Stimulated activated CD4-positive, alpha-beta T cell treated with anti-CD3 and anti-CD28 coated beads, Interleukin-1b, Interleukin-23, amount 100 ng/mL, for 24 hours (primary cell): ENCODE data around the gene AHCY.

Source experiments
- DNase-seq, 4 experiments: peaks; one replicate each; pipeline ENCODE4 v3.0.0-alpha.2; 2020; ENCODE audit warnings: low read depth in 4 of 4, low spot score in 1 of 4

AHCY gene

DNA sequence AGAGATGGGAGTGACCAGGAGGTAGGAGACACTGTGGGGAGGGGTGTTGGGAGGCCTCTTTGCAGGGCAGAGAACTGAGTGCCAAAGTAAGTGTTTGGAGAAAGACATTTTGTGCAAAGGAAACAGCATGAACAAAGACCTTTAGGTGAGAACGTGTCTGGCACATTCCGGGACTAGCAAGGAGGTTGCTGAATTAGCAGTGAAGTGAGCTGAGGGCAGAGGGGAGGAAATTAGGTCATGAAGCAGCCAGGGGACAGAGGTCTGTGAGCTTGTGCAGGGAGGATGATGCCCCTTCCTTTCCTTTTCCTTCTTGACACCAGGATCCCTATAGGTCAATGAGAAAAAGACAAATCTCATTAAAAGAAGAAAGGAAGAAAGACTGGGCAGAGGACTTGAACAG is 21.4 kb upstream of the AHCY start:
- no peak for DNase-seq

DNA sequence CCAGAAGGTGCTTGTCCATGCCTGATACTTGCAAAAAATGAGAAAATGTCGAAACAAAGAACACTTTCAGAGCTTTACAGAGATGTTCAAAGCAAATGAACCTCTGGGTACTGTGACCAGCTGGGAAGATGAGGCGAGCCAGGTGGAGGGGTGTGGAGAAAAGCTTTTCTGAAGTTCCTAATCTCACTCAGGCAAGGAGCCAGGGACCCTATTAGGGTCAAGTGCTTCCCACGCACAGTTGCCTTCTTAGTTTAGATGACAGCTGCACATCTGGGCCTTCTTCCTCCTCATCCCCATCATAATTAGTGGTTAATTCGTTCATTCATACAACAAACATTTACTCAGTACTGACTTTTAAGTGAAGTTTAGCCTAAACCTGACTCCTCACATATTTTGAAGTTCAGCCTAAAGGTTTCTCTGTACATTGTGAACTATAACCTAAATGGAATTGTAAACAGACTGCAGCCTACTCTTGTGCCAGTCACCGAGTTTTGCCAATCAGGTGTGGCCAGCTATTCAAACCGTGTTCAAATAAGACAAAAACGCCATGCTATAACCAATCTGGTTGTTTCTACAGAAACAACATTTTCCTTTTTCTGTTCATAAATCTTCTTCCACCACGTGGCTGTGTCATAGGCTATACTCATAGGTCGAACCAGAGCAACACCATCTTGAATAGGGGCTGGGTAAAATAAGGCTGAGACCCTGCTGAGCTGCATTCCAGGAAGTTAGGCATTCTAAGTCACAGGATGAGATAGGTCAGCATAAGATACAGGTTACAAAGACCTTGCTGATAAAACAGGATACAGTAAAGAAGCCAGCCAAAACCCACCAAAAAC is 19.3 kb upstream of the AHCY start:
- DNase-seq, result no peak

DNA sequence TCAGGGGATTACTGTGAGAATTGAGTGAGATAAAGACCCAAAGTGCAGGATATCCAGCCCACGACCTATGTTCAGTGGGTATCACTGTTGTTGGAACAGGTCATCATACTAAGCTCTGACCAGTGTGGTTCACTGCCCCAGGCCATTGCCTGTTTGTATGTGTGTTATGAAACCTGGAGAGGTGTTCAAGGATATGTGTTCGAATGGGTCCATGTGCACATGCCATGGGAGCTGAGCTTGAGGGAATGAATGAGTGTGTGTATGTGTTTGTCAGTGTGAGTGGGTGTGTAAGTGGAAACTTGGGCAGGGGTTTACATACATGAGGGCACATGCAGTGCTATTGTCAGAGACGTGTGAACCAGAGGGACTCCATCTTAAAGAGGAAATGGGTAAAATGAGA is 17.7 kb upstream of the AHCY start:
- DNase-seq, result no peak

DNA sequence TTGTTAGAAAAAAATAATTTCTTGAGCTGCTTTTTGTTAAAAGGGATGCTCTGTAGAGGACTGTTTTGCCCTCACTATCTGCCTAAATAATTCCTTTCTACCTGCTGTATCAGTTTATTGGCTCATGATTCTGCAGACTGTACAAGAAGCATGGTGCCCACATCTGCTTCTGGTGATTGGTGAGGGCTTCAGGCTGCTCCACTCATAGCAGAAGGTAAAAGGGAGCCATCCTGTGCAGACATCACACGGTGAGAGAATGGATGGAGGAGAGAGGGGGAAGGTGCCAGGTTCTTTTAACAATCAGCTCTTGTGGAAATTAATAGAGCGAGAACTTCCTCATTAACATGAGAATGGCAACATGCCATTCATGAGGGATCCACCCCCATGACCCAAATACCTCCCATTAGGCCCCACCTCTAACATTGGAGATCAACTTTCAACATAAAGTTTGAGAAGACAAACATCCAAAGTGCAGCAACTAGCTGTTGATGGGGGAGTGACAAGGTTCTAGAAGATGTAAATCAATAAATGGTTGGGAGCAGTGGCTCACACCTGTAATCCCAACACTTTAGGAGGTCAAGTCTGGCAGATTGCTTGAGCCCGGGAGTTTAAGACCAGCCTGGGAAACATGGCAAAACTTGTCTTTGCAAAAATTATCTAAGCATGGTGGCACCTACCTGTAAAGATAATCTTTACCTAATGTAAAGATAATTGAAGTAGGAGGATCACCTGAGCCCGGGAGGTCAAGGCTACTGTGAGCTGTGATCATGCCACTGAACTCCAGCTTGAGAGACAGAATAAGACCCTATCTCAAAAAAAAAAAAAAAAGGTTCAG is 15.7 kb upstream of the AHCY start:
- DNase-seq, result no peak

DNA sequence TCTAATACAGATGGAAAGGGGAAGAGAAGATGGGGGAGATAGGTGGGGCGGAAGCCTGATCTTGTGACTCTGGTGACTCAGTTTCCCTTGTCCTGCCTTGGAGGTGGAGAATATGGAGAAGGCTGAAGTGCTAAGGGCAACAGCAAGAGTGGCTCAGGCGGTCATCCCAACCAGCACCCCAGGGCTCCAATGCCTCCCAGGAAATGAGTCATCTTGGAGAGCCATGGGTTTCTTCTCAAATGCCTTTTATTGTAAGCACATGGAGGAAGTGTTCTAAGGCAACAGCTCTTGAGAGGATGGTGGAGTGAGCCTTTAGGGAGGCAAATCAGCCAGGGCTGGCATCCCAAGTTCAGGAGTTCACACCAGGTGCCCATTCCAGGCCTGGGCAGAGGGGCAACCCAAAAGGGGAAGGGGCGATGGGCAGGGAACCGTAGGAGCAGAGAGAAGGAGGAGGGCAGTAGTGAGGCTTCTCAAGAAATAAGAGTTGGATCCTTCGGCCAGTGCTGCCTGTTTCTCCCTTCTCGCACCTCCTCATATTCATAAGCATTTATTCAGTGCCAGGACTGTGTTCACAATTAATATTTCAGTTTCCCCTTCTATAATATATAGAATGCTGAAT is 13.2 kb upstream of the AHCY start:
- no peak for DNase-seq

DNA sequence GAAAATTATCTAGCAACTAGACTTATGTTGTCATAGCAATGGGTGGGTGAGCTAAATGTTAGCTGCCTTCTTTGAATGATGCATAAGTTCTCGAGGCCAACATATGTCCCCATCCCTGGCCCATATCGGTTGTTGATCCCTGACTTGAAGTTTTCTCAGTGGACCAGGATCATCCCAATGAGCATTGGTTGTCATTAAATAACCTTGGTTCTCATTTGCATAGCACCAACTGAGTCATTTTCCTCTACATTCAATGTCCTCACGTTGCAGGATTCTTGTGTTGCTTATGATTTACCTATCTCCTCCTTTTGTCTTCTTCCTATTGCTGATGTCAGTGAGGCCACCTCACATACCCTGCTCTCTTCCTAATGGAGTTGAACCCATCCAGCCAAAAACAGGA is 12.1 kb upstream of the AHCY start:
- no peak for DNase-seq

DNA sequence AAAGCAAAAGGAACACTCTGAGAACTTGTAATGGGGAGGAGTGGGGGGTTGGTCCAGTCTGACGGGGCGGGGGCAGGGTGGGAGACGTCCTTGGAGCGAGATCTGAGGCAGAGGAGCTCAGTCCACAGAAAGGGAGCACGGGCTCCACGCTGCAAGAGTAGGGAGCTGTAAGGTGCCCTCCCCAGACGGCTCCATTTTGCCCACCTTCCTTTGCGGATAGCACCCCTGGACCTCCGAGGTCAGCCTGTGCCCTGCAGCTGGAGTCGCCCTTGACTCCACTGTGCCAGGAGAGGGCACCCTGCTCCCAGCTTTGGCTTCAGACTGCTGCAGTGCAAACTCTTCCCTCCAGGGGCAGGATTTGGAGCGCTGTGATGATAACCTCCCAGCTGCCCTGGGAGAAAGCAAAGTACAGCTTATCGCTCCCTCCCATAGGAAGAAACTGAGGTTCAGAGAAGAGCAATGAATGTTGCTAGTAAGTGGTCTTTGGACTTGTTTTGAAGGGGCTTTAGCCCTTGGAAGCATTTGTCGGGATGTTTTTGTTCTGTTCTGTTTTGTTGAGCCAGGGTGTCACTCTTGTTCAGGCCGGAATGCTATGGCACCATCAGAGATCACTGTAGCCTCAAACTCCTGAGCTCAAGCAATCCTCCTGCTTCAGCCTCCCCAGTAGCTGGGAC is 9.5 kb upstream of the AHCY start:
- peak; percentile 60 to 79 (median 72) for DNase-seq

DNA sequence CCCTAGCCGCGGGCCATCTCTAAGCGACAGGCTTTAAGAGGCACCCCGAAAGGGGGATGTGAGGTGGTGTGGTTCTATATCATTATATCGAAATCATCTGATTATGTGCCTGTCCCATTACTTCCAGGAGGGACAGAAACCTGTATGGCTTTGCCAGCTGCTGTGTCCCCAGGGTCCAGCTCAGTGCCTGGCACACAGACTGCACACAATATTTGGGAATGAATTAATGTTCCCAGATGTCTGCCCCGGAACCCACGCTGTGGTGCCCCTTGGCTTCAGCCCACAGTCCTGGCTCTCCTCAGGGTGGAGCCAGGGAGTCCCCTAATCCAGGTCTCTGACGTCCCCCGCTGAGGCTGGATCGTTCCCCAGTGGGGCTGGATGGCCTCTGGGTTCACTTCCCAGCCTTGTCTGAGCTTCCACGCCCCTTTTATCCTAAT is 8.9 kb upstream of the AHCY start:
- no peak for DNase-seq

DNA sequence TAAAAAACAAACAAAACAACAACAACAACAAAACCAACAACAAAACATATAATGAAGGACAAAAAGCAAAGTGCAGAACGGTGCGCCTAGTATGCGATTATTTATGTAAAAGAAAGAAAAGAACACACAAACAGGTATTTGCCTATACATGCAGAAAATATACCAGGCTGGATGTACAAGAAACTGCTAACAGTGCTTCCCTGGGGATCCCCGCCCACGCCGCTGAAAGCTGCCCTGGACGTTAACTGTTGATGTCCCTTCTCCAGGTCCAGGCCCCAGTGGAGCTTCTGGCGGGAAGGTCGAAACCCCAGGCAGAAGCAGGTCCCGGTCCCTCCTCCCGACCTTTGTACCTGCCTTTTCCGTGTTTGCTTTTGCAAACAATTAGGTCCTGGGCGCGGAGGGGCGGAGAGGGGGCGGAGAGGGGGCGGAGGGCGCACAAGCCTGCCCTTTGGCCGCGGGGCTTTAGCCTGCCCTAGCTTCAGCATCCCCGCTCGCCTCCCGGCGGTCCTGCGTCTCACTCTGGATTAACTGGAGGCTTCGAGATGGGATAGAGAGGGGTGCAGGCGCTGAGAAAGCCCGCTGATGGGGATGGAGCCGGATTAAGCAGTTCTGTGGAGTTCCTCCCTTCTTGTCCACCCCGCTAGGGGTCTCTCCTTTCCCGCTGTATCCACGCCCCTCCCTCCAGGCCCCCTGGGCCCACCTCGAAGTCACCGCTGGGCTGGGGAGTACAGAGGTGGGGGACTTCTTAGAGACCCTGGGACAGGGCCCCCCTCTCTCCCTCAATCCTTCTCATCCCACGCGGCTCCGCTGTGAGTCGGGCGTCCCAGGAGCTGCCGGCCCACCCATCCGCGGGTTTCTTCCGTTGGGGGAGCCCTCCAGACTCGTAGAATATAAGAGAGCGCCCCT is 8.2 kb upstream of the AHCY start:
- no peak for DNase-seq

DNA sequence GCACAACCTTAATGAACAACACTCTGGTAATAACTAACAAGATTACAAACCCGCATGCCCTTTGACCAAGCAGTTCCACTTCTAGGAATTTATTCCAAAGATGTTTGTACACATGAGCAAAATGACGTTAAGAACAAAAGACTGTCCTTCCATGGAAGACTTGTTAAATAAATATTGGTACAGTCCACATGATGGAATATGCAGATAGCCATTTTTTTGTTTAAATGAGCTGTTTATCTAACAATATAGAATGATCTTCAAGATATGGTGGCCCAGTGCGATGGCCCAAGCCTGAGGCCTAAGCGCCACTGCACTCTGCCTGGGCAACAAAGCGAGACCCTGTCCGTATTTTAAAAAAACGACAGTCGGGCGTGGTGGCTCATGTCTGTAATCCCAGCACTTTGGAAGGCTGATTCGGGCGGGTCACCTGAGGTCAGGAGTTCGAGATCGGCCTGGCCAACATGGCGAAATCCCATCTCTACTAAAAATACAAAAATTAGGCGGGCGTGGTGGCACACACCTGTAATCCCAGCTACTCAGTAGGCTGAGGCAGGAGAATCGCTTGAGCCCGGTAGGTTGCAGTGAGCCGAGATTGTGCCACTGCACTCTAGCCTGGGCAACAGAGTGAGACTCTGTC is 7.4 kb upstream of the AHCY start:
- DNase-seq, result no peak

DNA sequence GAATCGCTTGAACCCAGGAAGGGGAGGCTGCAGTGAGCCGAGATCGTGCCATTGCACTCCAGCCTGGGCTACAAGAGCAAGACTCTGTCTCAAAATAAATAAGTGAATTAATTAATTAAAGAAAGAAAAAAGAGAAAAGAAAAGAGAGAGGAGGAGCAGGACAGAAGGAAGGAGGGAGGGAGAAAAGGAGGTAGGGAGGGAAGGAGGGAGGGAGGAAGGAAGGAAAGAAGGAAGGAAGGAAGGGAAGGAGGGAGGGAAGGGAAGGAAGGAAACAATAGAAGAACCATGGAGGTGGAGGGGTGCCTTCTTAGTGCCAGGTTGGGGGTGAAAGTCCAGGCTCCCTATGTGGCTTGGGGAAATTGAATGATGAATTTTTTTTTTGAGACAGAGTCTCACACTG is 6.5 kb upstream of the AHCY start:
- DNase-seq, result no peak

DNA sequence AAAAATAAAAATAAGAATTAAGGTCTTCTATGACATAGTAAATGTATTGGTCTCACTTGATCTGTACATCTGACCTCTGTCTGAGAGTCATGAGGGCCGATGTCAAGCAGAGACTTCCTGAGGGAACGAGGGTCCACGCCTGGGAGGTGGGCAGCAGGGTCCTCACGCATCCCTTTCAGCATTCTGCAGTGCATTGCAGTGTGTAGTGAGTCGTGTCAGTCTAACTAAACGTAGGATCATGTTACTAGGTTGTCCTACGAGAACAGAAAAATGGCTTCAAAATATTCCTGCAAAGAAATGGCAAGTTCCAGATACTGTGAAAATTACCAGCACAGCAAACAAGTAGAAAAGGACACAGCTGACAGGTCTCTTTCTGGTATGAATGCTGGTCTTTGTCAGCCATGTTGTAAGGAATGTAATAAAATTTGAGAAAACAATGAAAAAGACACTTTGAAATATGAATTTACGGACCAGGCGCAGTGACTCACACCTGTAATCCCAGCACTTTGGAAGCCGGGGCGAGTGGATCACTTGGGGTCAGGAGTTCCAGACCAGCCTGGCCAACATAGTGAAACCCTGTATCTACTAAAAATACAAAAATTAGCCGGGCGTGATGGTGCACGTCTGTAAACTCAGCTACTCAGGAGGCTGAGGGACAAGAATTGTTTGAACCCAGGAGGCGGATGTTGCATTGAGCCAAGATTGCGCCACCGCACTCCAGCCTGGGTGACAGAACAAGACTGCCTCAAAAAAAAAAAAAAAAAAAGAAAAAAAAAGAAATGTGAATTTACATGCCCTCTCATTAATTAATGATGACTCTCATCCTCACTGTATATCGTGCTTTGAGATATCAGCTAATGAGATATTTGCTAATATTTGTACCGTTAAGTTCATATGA is 2.4 kb upstream of the AHCY start:
- DNase-seq, result no peak

DNA sequence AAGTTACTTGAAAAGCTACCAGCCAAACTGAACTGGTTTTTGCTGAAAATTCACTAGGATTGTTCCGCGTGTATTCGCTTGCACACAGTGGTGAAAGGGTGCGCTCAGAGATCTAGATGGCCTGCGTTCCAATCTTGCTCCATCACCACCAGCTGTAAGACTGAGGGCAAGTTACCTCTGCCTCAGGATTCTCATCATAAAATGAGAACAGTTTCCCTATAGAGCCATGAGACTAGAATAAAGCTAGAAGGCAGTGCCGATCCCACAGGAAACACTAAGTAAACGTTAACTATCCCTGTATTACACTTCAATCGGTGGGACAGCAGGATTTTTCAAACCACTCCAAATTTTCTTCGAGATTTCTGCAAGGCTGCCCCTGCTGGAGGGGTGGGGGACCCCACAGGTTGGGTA is 838 bp downstream of the AHCY start:
- no peak for DNase-seq

DNA sequence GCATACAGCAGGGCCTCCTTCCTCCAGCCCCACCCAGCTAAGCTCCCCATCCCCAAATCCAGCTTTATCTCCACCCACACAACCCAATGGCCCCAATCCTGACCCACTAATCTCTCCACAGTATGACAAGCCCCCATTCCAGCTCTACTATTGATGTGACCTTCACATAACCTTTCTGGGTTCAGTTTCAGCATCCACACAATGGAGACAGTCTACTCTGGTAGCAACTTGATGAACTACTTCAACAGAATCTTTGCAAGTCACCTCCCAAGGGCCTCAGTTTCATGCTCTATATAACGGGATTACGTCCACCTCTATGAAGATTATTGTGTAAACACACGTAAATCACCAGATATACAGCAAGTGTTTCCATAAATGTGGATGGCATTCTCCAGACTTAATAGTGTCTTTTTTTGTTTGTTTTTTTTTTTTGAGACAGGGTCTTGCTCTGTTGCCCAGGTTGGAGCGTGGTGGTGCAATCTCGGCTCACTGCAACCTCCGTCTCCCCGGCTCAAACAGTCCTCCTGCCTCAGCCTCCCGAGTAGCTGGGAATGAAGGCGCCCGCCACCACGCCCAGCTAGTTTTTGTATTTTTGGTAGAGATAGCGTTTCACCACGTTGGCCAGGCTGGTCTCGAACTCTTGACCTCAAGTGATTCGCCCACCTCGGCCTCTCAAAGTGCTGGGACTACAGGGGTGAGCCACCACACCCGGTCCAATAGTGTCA is 1.4 kb downstream of the AHCY start:
- DNase-seq, result no peak

DNA sequence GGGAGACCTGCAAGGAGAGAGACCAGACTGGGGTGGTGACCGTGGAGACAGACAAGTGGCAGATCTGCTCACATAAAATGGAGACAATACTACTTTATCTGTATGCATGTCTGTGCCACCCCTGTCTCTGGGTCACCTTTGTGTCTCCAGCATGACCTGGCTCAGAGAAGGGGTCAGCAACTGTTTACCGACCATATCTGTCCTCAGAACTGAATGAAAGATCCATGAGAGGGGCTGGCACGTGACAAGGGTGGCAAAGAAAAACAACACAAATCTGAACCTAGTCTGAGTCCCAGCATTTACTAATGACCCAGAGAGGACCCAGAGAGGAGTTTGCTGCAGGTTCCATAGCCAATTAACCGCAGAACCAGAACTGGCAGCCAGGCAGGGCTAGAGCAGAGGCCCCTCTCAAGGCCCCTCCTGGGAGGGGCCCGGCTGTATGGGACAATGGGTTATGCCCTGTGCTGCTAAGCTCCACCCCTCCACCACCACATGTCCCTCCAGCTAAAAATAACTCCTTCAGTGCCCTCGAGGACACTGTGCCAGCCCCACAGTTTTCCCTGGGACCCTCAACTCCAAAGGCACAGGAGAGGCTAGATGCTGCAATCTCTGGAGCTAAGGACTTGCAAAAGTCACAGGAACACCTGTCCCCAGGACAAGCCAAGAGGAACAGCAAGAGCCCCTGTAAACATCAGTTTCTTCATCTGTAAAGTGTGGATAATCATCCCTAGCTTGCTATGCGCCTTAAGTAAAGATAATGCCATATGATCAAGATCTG is 2.2 kb downstream of the AHCY start:
- DNase-seq, result no peak

DNA sequence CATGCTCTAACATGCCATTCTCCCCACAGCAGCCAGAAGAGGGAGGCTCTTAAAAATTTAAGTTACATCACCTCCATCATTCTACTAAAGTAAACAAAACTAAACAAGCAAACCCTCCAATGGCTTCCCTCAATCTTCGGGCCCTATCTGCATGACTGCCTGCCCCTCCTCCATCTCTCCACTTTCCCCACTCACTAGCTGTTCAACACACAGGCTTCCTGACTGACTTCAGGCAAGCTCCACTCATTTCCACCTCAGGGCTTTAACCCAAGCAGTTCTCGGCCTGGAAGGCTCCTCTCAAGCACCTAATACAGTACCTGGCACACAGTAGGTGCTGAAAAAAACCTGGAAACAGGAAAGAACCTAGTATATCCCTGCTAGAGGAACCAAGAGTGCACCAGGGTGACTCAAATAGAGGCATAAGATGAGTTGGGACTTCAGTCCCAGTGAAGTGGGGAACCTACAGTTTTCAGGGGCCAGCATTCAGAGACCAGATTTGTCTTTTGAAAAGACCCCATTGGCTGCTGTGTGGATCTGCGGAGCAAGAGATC is 2.8 kb downstream of the AHCY start:
- no peak for DNase-seq
